ENCODE results near the gene CREBRF.
"Not testable (repeated sequence)": the region's sequence is repeated elsewhere in the genome, so short reads cannot be mapped to it uniquely, and the experiment has no call there.

CREBRF gene

DNA sequence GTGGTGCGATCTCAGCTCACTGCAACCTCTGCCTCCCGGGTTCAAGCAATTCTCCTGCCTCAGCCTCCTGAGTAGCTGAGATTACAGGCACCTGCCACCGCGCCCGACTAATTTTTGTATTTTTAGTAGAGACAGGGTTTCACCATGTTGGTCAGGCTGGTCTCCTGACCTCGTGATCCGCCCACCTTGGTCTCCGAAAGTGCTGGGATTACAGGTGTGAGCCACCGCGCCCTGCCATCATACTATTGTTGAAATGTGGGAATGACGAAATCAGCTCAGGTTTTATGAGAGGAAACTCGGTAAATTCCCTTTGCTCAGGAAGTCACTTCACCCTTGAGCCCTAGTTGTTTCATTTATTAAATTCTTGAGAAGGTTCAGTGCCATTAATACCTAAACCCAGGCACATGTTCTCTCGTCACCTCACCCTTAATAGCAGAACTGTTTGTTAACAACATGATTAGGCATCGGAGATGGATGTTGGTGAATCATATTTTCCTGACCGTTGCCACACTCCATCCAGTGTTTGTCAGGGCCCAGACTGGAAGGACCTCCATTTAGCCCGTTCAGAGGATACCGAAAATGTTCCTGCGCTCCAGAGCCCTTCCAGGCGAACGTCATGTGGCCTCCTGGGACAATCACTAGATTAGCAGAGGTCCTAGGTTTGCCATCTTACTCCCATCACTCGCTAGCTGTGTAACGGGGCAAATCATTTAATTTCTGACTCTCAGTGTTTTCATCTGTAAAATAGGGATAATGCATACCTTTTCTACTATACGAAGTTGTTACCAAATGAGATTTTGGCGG is 20.0 kb upstream of the CREBRF start:
- no peak for DNase-seq (ENCODE audit: low read depth)

DNA sequence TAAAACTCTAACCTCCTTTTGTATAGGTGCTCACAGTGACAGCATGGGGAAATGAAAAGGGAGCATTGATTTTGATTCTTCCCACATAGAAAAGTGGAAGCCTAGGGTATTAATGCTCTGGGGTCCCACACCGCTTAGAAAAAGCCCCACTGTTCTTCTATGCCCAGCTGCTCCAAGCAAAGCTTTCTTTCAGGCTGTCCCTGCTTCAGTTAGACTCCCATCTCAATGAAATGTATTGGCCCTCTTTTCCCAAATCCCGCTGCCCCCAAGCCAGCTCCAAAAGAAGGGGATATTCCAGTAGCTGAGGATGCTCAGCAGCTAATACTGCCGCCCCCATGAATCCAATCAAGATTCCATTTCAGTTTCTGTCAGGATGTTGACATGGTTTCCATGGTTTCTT is 17.0 kb upstream of the CREBRF start:
- no peak for DNase-seq (ENCODE audit: low read depth)

DNA sequence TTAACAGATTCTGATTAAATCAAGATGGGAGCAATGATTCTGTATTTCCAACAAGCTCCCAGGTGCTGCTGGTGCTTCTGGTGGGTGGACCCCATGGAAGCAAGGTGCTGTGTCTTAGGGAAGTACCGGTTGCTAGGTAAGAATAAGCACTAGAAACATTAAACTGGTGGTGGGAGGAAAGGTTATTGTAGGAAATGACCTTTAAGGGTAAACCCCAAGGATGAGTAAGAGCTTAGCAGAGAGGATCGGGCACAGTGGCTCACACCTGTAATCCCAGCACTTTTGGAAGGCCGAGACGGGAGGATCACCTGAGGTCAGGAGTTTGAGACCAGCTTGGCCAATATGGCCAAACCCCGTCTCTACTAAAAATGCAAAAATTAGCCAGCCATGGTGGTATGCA is 16.2 kb upstream of the CREBRF start:
- no peak for DNase-seq (ENCODE audit: low read depth)

DNA sequence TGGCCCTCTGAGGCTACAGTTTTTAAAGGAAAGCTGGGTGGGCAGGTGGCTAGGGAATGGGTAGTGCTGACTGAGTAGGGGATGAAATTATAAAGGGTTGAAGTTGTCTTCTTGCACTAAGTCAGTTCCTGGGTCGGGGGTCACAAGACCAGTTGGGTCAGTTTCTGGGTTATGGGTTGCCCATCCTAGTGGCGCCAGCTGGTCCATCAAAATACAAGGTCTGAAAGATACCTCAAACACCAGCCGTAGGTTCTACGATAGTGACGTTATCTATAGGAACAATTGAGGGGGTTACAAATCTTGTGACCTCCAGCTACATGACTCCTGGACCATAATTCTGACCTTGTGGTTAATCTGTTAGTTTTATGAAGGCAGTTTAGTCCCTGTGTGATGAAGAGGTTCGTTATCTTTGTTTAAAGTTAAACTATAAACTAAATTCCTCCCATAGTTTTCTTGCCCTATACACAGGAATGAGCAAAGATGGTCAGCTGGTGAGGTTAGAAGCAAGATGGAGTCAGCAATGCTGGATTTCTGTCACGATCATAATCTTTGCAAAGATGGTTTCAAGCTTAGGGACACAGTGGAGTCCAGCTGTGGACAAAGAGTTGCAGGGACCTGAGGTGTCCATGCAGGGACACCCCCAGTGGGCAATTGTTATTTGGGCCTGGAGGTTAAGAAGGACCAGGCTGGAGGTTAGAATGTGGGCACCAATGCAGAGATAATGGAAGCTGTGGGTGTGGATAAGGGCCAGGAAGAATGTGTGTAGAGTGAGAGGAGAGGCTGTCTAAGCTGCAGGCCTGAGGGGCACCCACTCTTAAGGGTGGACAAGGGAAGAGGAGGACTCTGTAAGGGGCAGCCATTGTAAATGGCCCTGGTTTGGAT is 14.0 kb upstream of the CREBRF start:
- DNase-seq (ENCODE audit: low read depth), result no peak

DNA sequence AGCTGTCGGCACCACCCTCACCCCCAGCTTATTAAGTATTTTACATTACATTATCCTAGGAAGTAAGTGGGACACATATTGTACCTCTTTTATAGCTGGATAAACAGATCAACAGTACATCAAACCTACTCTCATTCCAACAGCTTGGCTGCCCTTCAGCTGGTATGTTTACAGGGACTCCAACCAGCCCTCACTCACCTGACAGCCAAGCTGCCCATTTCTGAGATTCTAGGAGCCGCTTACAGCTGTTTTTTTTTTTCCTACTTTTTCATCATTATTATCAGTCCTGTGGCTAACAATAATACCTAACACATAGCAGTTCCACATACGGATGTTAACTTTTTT is 13.4 kb upstream of the CREBRF start:
- no peak for DNase-seq (ENCODE audit: low read depth)

DNA sequence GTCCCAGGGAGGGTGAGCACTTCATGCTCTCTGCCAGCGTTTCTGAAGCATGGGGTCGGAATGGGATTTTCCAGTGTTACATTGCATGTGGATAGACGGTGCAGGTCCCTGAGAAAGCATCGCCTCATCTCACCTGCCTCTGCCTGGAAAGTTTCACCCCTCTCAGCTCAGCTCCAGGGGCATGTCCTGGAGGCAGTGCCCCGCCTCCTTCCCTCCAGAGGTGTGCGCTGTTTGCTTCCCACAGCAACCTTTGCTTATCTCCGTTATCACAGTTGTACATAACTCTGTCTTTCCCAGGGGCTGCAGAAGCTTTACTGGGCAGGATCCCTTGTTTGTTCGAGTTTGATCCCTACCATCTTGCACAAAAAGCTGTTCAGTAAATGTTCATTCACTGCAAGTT is 10.7 kb upstream of the CREBRF start:
- DNase-seq (ENCODE audit: low read depth), result no peak

DNA sequence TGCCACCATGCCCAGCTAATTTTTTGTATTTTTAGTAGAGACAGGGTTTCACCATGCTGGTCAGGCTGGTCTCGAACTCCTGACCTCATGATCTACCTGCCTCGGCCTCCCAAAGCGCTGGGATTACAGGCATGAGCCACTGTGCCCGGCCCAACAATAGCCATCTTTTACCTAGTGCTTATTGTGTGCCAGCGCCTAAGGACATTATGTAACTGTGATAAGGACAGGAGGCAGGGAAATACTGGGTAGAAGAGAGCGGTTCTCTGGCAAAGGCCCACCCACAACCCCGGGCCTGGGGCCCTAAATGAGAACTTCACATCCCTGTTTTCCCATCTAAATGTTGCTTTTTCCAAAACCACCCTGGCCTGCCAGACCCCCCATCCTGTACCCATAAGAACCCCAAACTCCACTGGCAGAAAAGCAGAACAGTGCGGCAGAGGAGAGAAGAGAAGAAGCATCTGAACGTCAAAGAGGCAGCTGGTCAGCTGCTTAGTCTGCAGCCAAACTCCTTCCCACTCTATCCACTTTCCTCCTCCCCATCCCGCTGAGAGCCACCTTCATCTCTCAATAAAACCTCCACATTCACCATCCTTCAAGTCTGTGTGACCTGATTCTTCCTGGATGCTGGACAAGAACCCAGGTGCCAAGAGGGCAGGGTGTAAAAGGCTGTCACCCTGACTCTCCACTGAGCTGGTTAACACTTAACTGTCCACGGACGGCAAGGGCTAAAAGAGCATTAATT is 8.9 kb upstream of the CREBRF start:
- not testable (repeated sequence) for DNase-seq (ENCODE audit: low read depth)

DNA sequence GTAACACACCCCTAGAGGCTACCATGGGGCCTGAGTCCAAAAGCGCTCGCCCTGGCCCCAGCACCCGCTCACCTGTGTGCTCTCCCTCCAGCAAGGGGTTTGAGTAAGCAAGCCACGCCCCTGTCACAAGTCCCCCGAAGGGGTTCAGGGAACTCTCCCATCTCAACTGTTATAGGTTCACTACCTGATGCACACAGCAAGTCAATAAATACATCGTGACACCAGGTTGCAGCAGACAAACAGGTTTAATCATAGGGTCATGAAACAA is 8.4 kb upstream of the CREBRF start:
- DNase-seq (ENCODE audit: low read depth), result no peak

DNA sequence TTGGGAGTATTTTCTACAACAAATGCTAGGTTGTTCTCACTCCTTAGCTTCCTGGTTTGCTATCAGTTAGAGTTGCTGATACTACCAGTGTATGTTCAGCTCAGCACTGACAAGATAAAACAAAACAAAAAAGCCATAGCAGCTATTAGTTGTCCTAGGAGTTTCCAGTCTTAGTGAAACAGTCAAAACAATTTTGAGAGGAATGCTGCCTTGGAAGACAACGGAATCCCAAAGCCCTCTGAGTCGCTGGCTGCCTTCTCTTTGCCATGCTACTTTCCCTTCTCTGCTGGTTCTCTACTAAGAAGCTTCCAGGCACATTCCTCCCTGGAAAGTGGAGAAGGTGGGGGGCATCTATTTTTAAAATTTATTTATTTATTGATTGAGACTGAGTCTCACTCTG is 5.4 kb upstream of the CREBRF start:
- DNase-seq (ENCODE audit: low read depth), result no peak

DNA sequence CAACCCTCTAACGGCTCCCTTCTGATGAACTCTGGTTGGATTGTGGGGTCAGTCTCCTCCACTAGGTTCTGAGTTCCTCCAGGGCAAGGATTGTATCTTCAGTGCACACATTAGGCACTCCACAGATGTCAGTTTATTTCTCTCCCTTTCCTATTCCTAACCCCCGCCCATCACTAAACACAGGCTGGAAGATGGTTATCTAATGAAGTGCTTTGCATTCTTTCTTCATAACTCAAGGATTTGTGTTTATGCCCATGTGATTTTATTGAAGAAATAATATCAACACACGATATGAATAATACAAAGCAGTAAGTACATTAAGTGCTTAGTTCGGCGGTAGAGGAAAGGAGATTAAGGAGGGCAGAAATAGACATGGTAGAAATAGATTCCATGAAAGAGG is 4.4 kb upstream of the CREBRF start:
- no peak for DNase-seq (ENCODE audit: low read depth)

DNA sequence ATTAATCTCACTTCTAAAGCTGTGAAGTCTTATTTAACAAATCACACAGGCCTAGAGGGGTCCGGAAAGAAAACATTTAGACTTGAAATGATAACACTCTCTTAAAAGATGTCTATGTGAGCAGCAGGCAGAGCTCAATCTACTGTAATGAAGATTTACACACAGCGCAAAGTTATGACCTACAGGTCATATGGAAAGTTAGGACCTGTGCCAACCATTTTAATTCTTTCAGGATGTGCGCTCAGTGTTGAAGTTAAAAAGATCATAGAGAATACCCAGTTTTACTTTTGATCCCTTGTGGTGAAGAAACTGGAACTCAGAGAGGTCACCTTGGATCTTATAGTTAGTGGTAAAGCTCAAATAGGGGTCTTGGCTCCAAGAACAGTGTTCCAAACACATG is 3.1 kb upstream of the CREBRF start:
- no peak for DNase-seq (ENCODE audit: low read depth)

DNA sequence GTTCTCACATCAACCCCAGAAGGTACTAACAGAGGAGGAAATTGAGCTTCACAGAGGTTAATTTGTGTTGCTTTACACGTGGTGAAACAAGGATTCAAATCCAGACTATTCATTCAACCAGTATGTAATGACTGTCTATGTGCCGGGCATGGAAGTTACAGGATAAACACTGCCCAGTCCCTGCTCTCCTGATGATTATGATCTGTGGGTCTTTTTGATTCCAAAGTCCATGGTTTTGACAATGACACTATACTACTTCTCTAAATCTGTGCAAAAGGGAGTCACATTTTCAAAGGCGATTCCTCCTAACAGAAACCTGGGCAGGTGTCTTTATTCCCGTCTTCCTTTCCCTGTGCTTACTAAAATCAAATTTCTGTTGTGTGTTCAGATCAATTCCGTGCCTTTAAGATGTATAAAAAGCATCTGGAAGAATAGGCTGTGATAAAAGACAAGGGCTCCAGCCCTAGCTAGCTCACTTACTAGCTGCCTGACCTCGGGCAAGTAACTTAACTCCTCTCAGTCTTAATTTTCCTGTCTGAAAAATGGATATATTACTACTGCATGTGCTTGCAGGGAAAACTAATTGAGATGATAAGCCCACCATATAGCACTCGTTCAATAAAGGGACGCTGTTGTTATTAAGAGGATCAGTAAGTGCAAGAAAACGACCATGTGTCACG is 970 bp upstream of the CREBRF start:
- DNase-seq (ENCODE audit: low read depth), result no peak

DNA sequence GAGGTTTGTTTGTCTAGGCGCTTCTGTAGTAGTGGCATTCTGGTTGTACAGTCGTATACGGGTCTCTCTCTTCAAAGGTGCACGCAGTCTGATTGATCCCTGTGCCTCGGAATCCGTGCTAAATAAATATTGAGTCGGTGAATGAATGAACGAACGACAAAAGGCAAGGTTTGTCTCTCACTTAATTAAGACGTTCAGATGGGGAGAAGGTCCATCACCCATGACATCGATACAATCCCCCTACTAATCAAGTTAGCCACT is 500 bp upstream of the CREBRF start:
- no peak for DNase-seq (ENCODE audit: low read depth)

DNA sequence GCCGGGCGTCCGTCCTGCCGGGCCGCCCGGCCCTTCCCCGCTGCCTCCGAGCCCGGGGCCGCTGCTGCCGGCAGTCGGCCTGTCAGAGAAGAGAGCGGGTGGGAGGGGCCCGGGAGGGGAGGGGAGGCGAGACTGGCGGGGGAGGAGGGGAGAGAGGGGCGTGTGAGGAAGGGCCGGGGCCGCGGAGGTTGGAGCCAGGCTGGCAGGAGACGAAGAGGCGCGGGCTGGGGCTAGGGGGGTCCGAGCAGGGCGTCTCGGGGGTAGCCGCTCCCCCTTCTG is 570 bp downstream of the CREBRF start:
- DNase-seq (ENCODE audit: low read depth), result no peak

DNA sequence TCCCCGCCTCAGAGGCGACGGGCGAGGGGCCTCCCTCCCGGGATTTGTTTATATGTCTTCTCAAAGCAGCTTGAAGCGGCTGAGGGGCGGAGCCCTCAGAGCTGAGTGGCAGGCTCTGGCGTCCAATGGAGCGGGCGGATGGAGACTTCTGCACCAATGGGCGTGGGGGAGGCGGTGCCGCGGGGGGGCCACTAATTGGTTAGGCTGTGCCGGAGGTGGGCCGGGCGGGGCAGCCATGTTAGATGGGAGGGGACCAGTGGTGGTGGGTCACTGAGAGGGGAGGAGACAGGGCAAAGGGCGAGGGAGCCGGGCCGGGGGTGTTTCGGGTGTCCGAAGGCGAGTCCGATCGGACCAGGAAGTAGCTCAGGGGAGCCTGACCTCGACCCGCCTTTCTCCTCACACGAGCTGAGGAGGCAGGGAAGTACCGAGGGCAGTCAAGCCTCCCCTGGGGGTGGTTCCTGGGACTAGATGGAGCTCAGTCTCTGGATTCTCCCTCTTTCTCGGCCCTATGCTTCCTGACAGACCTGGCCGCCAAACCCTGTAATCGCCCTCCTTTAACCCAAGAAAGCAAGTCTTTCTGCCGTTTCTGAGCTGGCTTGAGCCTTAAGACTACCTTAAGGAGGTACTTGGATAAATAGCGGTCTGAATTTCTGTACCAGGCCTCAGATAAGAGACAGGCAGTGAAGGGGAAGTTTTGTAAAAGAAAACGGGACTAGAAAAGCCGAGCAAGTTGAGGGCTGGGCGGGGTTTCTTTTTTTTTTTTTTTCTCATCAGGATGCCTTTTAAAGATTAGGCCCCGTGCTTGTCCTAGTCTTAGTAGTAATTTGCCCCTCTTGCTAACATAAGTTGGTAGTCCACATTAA is 1.1 kb downstream of the CREBRF start:
- peak; percentile 97 for DNase-seq (ENCODE audit: low read depth)

DNA sequence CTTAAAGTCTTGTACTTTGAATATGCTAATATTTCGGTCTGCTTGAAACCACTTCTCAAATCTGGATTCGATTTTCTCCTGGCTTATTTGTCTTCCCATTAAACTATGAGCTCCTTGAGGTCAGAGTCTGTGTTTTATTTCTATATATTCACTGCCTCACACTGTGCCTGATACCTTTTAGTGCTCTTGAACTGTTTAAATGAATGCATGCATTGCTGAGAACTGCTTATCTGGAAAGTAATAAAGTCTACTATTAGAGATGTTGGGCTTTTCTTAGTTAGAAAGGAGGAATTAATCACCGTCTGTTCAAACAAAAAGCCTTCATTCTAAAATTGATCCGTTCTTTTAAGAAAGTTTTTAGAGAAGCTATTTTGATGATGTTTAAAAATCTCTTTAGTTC is 6.0 kb downstream of the CREBRF start:
- DNase-seq (ENCODE audit: low read depth), result no peak

DNA sequence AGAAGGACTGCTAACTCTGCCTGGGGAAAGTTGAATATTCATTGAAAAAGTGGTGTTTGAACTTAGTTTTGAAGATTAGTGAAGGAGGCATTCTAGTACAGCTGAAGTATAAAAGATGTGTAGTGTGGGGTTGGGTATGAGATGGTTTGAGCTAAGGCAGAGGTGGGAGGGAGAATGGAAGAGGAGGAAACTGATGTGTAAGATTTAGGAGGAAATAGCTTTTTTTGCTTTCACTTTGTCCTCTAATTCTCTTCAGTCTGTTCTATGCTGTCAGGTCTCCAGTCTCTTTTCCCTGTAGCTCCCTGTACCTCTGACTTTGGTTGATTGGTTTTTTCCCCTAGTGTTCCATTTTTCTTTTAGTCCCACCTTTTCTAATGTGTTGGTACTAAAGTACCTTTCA is 9.0 kb downstream of the CREBRF start:
- no peak for DNase-seq (ENCODE audit: low read depth)

DNA sequence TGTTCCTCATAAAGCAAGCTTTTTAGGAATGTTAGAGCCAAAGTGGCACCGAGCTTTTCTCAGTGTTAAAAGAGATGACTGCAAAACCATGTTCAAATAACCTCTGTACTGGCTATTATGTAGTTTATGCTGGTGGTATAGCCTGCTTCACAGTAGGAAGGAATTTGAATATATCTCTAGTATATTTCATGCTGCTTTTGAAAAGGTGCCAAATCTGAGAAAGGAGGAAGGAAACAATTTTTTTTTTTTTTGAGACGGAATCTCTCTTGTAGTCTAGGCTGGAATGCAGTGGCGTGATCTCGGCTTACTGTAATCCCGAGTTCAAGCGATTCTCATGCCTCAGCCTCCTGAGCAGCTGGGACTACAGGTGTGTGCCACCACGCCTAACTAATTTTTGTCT is 13.5 kb downstream of the CREBRF start:
- no peak for DNase-seq (ENCODE audit: low read depth)

DNA sequence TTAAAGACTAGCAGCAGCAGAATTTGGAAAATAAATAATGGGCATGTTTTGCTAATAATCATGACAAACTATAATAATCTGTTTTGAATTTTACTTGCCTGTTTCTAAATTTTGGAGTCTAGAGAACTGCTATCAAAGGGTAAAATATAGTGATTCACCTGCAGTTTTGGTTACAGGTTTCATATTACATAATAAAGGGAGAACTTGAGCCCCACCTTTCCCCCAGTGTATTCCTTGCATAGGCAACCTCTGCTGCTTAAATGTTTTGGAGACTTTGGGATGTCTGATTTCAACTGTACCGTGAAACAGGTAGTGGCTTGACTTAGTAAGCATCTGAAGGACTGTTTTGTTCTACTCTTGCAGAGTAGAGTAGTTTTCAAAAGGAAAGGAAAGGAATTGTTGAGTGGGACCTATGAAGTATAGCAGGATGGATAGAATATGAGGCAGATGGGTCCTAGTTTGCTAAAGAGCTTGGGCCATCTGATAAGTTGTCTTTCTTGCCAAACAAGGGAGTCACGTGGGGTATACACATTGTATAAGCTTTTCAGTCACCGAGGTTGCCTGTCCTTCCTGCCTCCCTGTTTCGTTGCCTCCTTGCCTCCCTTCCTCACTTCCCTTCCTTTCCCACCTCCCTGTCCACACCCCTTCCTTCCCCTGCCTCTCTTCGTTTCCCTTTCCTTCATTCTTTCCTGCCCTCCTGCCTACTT is 19.1 kb downstream of the CREBRF start:
- no peak for DNase-seq (ENCODE audit: low read depth)

DNA sequence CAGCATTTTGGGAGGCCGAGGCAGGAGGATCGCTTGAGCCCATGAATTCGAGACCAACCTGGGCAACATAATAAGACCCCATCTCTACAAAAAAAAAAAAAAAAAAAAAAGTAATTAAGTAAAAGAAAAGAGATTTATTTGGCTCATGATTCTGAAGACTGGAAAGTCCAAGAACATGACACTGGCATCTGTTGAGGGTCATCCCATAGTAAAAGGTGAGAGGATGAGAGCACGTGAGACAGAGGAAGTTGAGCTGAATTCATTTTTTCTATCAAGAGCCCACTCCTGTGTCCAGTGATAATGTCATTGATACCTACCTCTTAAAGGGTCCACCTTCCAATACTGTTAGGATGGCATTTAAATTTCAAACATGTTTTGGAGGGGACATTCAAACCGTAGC is 19.8 kb downstream of the CREBRF start:
- DNase-seq (ENCODE audit: low read depth), result no peak

DNA sequence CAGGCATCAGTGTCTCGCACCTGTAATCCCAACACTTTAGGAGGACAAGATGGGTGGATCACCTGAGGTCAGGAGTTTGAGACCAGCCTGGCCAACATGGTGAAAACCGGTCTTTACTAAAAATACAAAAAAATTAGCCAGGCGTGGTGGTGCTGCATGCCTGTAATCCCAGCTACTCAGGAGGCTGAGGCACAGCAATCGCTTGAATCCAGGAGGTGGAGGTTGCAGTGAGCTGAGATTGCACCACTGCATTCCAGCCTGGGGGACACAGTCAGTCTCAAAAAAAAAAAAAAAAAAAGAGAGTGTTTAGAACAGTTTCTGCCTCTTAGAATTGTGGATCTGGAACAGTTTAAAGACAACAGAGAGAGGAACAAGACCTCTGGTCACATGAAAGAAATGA is 20.3 kb downstream of the CREBRF start:
- not testable (repeated sequence) for DNase-seq (ENCODE audit: low read depth)

DNA sequence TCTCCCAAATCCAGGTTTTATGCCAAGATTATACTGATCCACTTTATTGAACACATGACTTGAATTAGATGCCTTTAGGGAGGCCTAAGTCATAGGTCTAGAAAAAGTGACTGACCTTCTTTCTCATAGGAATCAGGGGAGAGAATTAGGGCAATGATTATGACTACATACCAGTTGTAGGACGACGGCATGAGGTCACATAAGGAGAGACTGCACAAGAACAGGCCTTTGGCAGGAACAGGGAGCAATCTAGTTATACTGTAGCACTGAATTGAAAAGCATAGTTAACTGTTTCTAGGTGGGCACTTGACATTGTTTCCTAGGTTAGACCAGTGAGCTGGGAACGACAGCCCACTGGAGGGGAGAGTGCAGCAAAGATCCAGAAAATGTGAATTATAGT is 22.7 kb downstream of the CREBRF start:
- no peak for DNase-seq (ENCODE audit: low read depth)
